Neural crest cell (in vitro differentiated cells): Measurements from ENCODE around the gene RIMS1. TPM values are rescaled to one million over a fixed set of nuclear protein-coding genes. Genes with fewer than 3 reads are reported as not detected.
A peak's percentile ranks its signal among the peaks of the same experiment; 100 is the strongest.

Source experiments
- DNase-seq: peaks from one replicate; pipeline ENCODE4 v3.0.0; 2021; ENCODE audit warnings: low read depth, mixed read lengths, low spot score
- H3K27ac Mint-ChIP-seq: one replicate; pipeline ENCODE4 v1.8.0; 2021; ENCODE audit warnings: mild to moderate bottlenecking, mixed read lengths; ENCODE audit not compliant: unreplicated experiment
- H3K27me3 Mint-ChIP-seq: 2 replicates; pipeline ENCODE4 v1.8.0; 2021; ENCODE audit warnings: low read depth, mild to moderate bottlenecking, mixed read lengths
- H3K36me3 Mint-ChIP-seq: 2 replicates; pipeline ENCODE4 v1.8.0; 2021; ENCODE audit warnings: low read depth, mild to moderate bottlenecking, mixed read lengths
- H3K4me1 Mint-ChIP-seq: 2 replicates; pipeline ENCODE4 v1.8.0; 2021; ENCODE audit warnings: mixed read lengths
- H3K4me3 Mint-ChIP-seq: one replicate; pipeline ENCODE4 v1.8.0; 2021; ENCODE audit warnings: mild to moderate bottlenecking, mixed read lengths
- H3K9me3 Mint-ChIP-seq: 2 replicates; pipeline ENCODE4 v1.8.0; 2021; ENCODE audit warnings: mixed read lengths
- total RNA-seq: library from RNA; stranded (reverse); gene quantifications from 2 replicates; pipeline ENCODE4 v1.2.1, GENCODE V29; 2021
- TF ChIP-seq, protein P1 (sequence below): fragments of 200-600 bp; sonication (generic); conservative IDR thresholded peaks from 2 replicates; pipeline ENCODE4 v1.5.0; 2021; ENCODE audit warnings: antibody characterized with exemption, mild to moderate bottlenecking

RIMS1 gene
- total RNA-seq, 1 donor from 2014 or later = 4.5 TPM

DNA sequence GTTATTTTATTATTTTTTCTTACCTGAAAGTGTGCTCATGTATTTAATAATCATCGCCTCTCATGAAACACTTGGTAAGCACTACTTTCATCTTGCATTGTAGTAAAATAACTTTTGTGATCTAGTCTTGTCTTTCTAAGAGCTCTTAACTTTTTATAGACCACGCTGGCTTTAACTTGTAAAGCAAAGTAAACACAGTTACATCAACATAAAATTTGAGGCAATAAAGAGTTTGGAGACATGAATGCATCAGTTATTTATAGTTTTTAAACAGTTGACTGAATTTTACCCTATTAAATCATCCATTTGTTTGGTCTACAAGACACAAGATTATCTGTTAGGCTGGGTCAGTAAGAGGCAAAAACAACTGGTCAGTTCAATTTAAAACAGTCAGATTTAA, 517.1 kb downstream of the RIMS1 start:
- Mint-ChIP-seq H3K27me3 (no peaks in the 10 kb centered on the region), H3K27ac (peak overlapping the region; percentile 86), H3K4me1 (no peaks in the 10 kb centered on the region), H3K4me3 (no peak overlapping the region), H3K36me3 (no peaks in the 10 kb centered on the region), H3K9me3 (no peaks in the 10 kb centered on the region)
- TF ChIP-seq, protein P1, sequence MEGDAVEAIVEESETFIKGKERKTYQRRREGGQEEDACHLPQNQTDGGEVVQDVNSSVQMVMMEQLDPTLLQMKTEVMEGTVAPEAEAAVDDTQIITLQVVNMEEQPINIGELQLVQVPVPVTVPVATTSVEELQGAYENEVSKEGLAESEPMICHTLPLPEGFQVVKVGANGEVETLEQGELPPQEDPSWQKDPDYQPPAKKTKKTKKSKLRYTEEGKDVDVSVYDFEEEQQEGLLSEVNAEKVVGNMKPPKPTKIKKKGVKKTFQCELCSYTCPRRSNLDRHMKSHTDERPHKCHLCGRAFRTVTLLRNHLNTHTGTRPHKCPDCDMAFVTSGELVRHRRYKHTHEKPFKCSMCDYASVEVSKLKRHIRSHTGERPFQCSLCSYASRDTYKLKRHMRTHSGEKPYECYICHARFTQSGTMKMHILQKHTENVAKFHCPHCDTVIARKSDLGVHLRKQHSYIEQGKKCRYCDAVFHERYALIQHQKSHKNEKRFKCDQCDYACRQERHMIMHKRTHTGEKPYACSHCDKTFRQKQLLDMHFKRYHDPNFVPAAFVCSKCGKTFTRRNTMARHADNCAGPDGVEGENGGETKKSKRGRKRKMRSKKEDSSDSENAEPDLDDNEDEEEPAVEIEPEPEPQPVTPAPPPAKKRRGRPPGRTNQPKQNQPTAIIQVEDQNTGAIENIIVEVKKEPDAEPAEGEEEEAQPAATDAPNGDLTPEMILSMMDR = no peak
- DNase-seq = no peak

DNA sequence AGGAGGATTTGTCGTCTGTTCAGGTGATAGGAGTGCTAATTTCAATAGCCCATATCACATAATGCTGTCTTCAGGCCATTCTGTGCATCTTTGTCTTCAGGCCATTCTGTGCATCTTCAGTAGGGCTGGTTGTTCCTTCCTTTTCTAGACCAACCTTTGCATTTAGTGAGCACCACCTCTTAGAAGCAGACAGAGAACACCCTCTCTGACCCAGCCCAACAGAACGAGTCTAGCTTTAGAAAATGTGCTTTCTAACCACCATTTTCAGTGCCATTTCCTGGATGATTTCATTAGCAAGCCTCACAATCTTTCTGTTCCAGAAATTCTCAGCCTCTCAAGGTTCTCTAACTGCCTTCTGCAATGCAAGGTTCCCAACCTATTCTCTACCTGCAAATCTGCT, 520.2 kb downstream of the RIMS1 start:
- Mint-ChIP-seq H3K27me3 (no peaks in the 10 kb centered on the region), H3K27ac (no peak overlapping the region), H3K9me3 (no peaks in the 10 kb centered on the region), H3K4me1 (no peaks in the 10 kb centered on the region), H3K4me3 (no peak overlapping the region), H3K36me3 (no peaks in the 10 kb centered on the region)
- no peak for DNase-seq
- TF ChIP-seq, protein P1 = no peak

DNA sequence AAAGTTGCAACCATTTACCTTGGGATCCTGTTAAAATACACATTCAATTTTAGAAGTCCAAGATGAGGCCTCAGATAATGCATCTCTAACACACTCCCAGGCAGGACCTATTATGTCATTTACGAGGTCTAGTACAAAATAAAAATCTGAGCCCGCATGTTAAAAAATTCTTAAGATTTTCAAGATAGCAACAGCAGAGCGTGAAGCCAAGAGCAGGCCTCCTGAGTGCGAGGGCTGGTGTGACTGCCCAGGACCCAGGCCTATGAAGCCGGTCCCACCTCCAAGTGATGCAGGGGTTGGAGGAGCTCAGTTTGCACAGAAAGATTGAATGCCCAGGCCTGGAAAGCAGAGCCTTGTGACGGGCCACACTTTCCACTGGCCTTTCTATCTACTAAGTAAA, 524.4 kb downstream of the RIMS1 start:
- Mint-ChIP-seq H3K27ac (no peak overlapping the region), H3K27me3 (peaks cover 5% of the 10 kb centered on the region), H3K9me3 (no peaks in the 10 kb centered on the region), H3K36me3 (no peaks in the 10 kb centered on the region), H3K4me1 (peaks cover 4% of the 10 kb centered on the region), H3K4me3 (no peak overlapping the region)
- no peak for DNase-seq
- TF ChIP-seq, protein P1 = no peak

DNA sequence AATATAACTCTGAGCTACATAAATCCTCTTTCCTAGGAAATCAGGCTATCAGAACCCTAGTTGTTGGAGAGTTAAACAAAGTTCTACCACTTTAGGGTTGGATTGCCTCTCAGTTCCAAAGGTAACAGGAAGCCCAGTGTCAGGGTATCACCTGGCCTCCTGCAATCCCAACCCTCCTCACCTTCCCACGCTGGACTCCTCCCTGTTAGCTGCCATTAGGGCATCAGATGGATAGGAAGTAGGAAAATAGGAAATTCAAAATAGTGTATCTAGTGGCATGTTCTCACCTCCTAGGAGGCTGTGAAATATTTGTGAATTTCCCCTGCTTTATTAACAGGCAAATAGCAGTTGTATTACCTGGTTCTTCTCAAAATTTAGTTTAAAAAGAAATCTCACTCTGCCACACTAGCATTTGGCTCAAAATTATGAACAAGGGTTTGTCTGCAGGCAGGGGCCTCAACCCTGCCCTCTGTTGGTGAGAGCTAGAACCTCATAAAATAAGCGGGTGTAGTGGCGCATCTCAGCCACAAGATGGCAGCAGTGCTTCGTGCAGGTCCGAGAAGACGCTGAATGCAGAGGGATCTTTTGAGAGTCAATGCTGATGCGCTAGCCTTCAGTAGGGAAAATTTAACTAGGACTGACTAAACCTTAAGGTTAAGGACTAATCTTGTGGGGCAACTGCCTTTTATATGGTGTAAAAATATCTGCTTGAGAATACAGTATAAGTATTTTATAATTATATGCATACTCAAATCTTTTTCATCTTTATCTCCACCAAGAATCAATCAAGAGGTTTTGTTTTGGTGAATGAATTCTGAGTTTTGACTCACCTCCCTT, 525.7 kb downstream of the RIMS1 start:
- peak; percentile 83 for DNase-seq
- no peak overlapping the region for H3K27ac Mint-ChIP-seq
- H3K27me3 Mint-ChIP-seq = peaks cover 5% of the 10 kb centered on the region
- peaks cover 4% of the 10 kb centered on the region for H3K4me1 Mint-ChIP-seq
- H3K36me3 Mint-ChIP-seq = no peaks in the 10 kb centered on the region
- H3K4me3 Mint-ChIP-seq = no peak overlapping the region
- TF ChIP-seq, protein P1 = peak; percentile 100
- H3K9me3 Mint-ChIP-seq = no peaks in the 10 kb centered on the region

DNA sequence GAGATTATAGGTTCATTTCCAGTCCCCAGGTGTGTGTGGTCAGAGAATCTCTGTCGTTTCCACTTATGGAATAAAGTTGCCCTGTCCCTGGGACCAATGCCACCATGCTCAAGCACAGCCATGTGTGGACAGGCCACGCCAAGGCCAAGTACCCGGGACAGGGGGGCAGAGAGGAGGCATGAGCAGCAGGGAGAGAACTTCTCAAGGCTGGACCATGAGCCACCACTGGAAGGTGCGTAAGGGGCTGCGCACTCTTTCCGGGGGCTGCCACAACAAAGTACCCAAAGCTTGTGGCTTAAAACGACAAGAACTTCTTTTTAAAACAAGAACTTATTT, 526.3 kb downstream of the RIMS1 start:
- Mint-ChIP-seq H3K9me3 (no peaks in the 10 kb centered on the region), H3K4me1 (peaks cover 4% of the 10 kb centered on the region), H3K36me3 (no peaks in the 10 kb centered on the region), H3K27ac (no peak overlapping the region), H3K27me3 (peaks cover 5% of the 10 kb centered on the region), H3K4me3 (no peak overlapping the region)
- TF ChIP-seq, protein P1 = no peak
- no peak for DNase-seq
